GM12891 (cell line): ENCODE measurements around the gene APBA3.

Source experiments
- PAX5 ChIP-seq: IDR thresholded peaks from 2 replicates; pipeline ENCODE4 v1.6.1; 2011; ENCODE audit warnings: low read length, moderate library complexity, mild to moderate bottlenecking; ENCODE audit not compliant: insufficient read depth, severe bottlenecking
- POLR2A ChIP-seq: IDR thresholded peaks from 2 replicates; pipeline ENCODE4 v1.6.1; 2011; ENCODE audit warnings: low read depth, low read length, control low read depth
- POLR2AphosphoS5 ChIP-seq: IDR thresholded peaks from 2 replicates; pipeline ENCODE4 v1.6.1; 2011; ENCODE audit warnings: low read depth, low read length, control low read depth
- SPI1 ChIP-seq: IDR thresholded peaks from 2 replicates; pipeline ENCODE4 v1.6.1; 2011; ENCODE audit warnings: low read depth, low read length, control low read depth
- TAF1 ChIP-seq: IDR thresholded peaks from 2 replicates; pipeline ENCODE4 v1.6.1; 2011; ENCODE audit warnings: low read depth, low read length, control low read depth

DNA sequence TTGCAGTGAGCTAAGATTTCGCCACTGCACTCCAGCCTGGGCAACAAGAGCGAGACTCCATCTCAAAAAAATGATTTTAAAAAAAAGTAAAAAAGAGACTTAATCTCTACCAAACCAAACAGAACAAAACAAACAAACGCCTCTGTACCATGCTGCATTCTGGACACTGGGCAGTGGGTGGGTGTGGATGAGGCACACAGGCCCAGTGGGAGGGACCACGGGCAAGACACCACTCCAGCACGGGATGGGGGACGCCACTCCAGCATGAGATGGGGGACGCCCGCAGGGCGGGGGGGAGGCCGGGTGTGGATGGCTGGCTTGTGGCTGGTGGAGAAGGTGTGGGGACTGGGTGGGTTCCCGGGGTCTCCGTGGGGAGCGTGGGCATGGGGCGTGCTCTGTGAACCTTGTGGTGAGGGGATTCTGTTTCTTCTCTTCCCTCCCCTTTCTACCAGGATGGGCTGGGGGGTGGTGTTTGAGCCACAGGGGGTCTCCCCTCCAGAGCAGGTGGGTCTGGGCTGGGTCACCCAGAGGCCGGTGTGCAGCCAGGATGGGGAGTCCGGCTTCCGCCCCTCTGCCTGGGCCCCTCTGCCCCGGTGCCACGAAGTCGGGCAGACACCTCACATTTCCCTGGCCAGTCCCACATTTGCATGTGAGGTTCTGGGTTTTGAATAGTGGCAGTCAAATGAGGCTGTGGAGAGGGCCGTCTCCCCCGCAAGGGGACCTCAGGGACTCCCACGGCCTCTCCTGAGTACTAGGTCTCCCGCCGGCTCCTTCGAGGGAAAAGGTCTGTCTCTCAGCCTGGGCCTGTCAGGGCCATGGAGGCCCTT lies 48.6 kb upstream of the APBA3 start:
- no peak for TF ChIP-seq POLR2A
- no peak for TF ChIP-seq SPI1
- no peak for TF ChIP-seq POLR2AphosphoS5
- no peak for TF ChIP-seq TAF1
- no peak for TF ChIP-seq PAX5
